ENCODE data around the gene WDR86.

DNA sequence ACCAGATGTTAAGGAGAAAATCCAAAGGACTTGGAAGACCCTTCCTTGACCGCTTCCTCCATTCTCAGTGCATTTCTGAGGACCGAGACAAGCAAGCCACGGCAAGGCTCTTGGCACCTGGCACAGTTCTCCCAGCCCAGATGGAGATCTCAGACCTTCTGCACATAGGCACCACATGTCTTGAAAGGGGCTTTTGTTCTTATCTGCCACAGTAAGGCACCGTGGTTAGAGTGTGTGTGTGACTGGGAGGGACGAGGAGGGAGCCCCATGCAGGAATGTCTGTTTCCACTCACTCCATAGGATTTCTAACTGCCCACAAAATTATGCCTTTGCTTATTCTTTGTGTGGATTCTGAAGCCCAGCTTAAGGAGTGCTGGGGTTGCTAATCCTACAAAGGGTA lies 10.3 kb upstream of the WDR86 start:
- TF ChIP-seq, protein P1, sequence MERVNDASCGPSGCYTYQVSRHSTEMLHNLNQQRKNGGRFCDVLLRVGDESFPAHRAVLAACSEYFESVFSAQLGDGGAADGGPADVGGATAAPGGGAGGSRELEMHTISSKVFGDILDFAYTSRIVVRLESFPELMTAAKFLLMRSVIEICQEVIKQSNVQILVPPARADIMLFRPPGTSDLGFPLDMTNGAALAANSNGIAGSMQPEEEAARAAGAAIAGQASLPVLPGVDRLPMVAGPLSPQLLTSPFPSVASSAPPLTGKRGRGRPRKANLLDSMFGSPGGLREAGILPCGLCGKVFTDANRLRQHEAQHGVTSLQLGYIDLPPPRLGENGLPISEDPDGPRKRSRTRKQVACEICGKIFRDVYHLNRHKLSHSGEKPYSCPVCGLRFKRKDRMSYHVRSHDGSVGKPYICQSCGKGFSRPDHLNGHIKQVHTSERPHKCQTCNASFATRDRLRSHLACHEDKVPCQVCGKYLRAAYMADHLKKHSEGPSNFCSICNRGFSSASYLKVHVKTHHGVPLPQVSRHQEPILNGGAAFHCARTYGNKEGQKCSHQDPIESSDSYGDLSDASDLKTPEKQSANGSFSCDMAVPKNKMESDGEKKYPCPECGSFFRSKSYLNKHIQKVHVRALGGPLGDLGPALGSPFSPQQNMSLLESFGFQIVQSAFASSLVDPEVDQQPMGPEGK (CRISPR knock-in tag; IDR thresholded peaks at IDR 0.05; ENCODE audit: borderline replicate concordance), result no peak
- TF ChIP-seq, protein P2, sequence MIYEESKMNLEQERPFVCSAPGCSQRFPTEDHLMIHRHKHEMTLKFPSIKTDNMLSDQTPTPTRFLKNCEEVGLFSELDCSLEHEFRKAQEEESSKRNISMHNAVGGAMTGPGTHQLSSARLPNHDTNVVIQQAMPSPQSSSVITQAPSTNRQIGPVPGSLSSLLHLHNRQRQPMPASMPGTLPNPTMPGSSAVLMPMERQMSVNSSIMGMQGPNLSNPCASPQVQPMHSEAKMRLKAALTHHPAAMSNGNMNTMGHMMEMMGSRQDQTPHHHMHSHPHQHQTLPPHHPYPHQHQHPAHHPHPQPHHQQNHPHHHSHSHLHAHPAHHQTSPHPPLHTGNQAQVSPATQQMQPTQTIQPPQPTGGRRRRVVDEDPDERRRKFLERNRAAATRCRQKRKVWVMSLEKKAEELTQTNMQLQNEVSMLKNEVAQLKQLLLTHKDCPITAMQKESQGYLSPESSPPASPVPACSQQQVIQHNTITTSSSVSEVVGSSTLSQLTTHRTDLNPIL (CRISPR knock-in tag; IDR thresholded peaks at IDR 0.05; ENCODE audit: low read depth), result no peak
- TF ChIP-seq ZFP3 (CRISPR knock-in tag; IDR thresholded peaks at IDR 0.05), result no peak
- TF ChIP-seq, protein P3, sequence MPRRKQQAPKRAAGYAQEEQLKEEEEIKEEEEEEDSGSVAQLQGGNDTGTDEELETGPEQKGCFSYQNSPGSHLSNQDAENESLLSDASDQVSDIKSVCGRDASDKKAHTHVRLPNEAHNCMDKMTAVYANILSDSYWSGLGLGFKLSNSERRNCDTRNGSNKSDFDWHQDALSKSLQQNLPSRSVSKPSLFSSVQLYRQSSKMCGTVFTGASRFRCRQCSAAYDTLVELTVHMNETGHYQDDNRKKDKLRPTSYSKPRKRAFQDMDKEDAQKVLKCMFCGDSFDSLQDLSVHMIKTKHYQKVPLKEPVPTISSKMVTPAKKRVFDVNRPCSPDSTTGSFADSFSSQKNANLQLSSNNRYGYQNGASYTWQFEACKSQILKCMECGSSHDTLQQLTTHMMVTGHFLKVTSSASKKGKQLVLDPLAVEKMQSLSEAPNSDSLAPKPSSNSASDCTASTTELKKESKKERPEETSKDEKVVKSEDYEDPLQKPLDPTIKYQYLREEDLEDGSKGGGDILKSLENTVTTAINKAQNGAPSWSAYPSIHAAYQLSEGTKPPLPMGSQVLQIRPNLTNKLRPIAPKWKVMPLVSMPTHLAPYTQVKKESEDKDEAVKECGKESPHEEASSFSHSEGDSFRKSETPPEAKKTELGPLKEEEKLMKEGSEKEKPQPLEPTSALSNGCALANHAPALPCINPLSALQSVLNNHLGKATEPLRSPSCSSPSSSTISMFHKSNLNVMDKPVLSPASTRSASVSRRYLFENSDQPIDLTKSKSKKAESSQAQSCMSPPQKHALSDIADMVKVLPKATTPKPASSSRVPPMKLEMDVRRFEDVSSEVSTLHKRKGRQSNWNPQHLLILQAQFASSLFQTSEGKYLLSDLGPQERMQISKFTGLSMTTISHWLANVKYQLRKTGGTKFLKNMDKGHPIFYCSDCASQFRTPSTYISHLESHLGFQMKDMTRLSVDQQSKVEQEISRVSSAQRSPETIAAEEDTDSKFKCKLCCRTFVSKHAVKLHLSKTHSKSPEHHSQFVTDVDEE (CRISPR knock-in tag; IDR thresholded peaks at IDR 0.05), result no peak
- no peak for TF ChIP-seq ISL1 (CRISPR knock-in tag; IDR thresholded peaks at IDR 0.05)
- no peak for TF ChIP-seq PPARA (CRISPR knock-in tag; IDR thresholded peaks at IDR 0.05; ENCODE audit: borderline replicate concordance)
- TF ChIP-seq ZFP30 (CRISPR knock-in tag; IDR thresholded peaks at IDR 0.05), result no peak
- no peak for TF ChIP-seq ESRRG (CRISPR knock-in tag; IDR thresholded peaks at IDR 0.05)
- TF ChIP-seq ARNTL (CRISPR knock-in tag; IDR thresholded peaks at IDR 0.05; ENCODE audit: borderline replicate concordance, low read depth), result no peak
- no peak for TF ChIP-seq GLIS3 (CRISPR knock-in tag; IDR thresholded peaks at IDR 0.05)
- TF ChIP-seq, protein P4, sequence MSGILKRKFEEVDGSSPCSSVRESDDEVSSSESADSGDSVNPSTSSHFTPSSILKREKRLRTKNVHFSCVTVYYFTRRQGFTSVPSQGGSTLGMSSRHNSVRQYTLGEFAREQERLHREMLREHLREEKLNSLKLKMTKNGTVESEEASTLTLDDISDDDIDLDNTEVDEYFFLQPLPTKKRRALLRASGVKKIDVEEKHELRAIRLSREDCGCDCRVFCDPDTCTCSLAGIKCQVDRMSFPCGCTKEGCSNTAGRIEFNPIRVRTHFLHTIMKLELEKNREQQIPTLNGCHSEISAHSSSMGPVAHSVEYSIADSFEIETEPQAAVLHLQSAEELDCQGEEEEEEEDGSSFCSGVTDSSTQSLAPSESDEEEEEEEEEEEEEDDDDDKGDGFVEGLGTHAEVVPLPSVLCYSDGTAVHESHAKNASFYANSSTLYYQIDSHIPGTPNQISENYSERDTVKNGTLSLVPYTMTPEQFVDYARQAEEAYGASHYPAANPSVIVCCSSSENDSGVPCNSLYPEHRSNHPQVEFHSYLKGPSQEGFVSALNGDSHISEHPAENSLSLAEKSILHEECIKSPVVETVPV (CRISPR knock-in tag; IDR thresholded peaks at IDR 0.05), result no peak
- TF ChIP-seq BACH2 (CRISPR knock-in tag; IDR thresholded peaks at IDR 0.05; ENCODE audit: borderline replicate concordance), result no peak
- TF ChIP-seq, protein P5, sequence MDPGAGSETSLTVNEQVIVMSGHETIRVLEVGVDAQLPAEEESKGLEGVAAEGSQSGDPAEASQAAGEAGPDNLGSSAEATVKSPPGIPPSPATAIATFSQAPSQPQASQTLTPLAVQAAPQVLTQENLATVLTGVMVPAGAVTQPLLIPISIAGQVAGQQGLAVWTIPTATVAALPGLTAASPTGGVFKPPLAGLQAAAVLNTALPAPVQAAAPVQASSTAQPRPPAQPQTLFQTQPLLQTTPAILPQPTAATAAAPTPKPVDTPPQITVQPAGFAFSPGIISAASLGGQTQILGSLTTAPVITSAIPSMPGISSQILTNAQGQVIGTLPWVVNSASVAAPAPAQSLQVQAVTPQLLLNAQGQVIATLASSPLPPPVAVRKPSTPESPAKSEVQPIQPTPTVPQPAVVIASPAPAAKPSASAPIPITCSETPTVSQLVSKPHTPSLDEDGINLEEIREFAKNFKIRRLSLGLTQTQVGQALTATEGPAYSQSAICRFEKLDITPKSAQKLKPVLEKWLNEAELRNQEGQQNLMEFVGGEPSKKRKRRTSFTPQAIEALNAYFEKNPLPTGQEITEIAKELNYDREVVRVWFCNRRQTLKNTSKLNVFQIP (CRISPR knock-in tag; IDR thresholded peaks at IDR 0.05; ENCODE audit: borderline replicate concordance, low read depth), result no peak
- no peak for TF ChIP-seq ZNF8 (CRISPR knock-in tag; IDR thresholded peaks at IDR 0.05)

All from SK-N-SH treated with all-trans-retinoic acid at 6 μM for 48 hours (cell line).